ENCODE data around the gene TAB3.
"Not testable (repeated sequence)": the region's sequence is repeated elsewhere in the genome, so short reads cannot be mapped to it uniquely, and the experiment has no call there.

Gene TAB3

DNA sequence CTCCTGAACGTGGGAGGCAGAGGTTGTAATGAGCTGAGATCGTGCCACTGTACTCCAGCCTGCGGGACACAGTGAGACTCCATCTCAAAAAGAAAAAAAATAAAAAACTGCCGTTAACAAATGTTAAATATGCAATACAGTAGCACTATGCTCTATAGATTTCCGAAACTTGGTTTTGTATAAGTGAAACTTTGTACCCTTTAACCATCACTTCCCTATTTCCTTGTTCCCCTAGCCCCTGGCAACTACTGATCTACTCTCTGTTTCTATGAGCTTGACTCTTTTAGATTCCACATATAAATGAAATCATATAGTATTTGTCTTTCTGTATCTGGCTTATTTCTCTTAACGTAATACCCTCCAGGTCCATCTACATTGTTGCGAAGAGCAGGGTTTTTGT lies 74.1 kb downstream of the TAB3 start:
- no peak for DNase-seq

- DNase-seq = no peak
Measured at GRCh38 chrX:30812326-30812725, 76.7 kb downstream of the TAB3 start.

GRCh38 chrX:30806187-30806728 lies 82.8 kb downstream of the TAB3 start:
- DNase-seq = no peak

GRCh38 chrX:30804462-30804861 lies 84.6 kb downstream of the TAB3 start:
- no peak for DNase-seq

DNA sequence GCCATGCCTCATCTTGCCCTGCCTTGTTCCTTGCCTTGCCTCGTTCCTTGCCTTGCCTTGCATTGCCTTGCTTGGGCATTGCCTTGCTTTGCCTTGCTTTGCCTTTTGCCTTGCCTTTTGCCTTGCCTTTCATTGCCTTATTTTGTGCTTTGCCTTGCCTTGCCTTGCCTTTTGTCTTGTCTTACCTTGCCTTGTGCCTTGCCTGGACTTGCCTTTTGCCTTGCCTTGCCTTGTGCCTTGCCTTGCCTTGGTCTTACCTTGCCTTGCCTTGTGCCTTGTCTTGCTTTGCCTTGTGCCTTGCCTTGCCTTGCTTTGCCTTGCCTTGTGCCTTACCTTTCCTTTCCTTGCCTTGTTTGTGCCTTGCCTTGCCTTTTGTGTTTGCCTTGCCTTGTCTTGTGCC lies 88.2 kb downstream of the TAB3 start:
- DNase-seq = no peak

DNA sequence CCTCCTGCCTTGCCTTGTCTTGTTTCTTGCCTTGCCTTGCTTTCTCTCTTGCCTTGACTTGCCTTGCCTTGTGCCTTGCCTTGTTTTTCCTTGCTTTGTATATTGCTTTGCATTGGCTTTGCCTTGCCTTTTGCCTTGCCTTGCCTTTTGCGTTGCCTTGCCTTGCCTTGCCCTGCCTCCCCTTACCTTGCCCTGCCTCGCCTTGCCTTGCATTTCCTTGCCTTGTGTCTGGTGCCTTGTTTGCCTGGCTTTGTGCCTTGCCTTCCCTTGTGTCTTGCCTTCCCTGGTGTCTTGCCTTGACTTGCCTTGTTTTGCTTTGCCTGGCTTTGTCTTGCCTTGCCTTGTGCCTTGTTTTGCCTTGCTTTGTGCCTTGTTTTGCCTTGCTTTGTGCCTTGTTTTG lies 89.7 kb downstream of the TAB3 start:
- no peak for DNase-seq

DNA sequence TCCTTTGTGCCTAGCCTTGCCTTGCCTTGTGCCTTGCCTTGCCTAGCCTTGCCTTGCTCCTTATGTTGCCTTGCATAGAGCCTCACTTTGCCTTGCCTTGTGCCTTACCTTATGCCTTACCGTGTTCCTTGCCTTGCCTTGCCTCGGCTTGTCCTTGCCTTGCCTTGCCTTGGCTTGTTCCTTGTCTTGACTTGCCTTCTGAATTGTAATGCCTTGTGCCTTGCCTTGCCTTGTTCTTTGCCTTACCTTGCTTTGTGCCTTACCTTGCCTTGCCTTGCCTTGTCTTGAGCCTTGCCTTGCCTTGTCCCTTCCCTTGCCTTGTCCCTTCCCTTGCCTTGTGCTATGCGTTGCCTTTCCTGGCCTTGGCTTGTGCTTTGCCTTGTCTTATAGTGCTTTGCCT lies 90.2 kb downstream of the TAB3 start:
- no peak for DNase-seq

- DNase-seq = not testable (repeated sequence)
Measured at GRCh38 chrX:30797301-30797700, 91.8 kb downstream of the TAB3 start.

GRCh38 chrX:30795981-30796958 lies 92.8 kb downstream of the TAB3 start:
- no peak for DNase-seq

DNA sequence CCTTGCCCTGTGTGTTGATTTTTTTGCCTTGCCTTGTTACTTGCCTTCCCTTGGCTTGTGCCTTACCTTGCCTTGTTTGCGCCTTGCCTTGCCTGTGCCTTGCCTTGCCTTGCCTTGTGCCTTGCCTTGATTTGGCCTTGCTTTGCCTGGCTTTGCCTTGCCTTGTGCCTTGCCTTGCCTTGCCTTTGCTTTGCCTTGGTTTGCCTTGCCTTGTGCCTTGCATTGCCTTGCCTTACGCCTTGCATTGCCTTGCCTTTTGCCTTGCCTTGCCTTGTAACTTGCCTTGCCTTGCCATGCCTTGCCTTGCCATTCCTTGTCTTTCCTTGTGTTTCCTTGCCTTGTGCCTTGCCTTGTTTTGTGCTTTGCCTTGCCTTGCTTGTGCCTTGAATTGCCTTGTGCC lies 94.6 kb downstream of the TAB3 start:
- no peak for DNase-seq

DNA sequence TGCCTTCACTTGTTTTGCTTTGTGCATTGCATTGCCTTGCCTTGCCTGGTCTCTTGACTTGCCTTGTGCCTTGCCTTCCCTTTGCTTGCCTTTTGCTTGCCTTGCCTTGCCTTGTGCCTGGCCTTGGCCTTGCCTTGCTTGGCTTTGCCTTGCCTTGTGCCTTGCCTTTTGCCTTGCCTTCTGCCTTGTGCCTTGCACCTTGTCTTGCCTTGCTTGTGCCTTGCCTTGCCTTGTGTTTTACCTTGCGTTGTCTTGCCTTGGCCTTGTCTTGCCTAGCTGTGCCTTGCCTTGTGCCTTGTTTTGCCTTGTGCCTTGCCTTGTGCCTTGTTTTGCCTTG lies 95.3 kb downstream of the TAB3 start:
- DNase-seq = no peak

GRCh38 chrX:30793075-30793766 lies 95.8 kb downstream of the TAB3 start:
- no peak for DNase-seq

DNA sequence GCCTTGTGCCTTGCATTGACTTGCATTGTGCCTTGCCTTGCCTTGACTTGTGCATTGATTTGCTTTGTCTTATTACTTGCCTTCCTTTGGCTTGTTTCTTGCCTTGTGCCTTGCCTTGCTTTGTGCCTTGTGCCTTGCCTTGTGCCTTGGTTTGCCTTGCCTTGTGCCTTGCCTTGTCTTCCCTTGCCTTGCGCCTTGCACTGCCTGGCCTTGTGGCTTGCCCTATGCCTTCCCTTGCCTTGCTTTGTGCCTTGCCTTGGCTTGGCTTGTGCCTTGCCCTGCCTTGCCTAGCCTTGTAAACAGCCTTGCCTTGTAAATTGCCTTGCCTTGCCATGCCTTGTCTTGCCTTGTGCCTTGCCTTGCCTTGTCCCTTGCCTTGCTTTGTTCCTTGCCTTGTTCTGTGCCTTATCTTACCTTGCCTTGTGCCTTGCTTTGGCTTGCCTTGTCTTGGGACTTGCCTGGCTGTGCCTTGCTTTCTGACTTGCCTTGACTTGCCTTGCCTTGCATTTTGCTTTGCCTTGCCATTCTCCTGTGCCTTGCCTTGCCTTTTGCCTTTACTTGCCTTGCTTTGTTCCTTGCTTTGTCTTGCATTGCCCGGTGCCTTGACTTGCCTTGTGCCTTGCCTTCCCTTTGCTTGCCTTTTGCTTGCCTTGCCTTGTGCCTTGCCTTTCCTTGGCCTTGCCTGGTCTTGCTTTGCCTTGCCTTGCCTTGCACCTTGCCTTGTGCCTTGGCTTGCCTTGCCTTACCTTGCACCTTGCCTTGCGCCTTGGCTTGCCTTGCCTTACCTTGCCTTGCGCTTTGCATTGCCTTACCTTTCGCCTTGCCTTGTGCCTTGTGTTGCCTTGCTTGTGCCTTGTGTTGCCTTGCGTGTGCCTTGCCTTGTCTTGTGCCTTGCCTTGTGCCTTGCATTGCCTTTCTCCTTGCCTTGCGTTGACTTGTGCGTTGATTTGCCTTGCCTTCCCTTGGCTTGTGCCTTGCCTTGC lies 97.5 kb downstream of the TAB3 start:
- DNase-seq = no peak

- no peak for DNase-seq
Measured at GRCh38 chrX:30787012-30787411, 102.0 kb downstream of the TAB3 start.

GRCh38 chrX:30786374-30786773 lies 102.7 kb downstream of the TAB3 start:
- no peak for DNase-seq

DNA sequence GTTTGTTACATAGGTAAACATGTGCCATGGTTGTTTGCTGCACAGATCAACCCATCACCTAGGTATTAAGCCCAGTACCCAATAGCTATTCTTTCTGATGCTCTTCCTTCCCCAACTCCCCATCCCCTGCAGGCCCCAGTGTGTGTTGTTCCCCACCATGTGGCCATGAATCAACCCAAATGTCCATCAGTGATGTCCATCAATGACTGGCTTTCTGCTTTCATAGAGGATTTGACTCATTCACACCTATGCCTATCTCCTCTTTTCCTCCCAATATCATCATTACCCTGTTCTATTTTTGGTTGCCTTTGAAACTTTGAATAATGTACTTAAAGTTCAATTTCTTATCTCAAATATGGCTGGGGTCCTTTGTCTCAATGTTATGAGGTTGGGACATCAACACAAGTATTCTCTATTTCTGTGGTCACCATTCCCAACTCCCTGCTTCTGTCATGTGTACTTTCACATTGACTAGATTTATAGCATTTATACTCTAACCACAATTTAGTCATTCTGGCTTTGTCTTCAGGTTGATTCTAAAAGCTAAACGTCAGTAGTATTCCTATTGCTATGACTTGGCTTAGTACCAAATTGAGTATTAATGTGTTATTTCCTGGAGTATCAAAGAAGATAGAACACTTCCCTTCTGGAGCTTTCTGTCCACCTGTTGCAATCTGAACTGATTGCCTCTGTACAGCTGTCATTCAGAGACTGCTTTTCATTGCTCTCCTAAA lies 107.2 kb downstream of the TAB3 start:
- no peak for DNase-seq

GRCh38 chrX:30779453-30780030 lies 109.5 kb downstream of the TAB3 start:
- no peak for DNase-seq

- no peak for DNase-seq
Measured at GRCh38 chrX:30777575-30777974, 111.5 kb downstream of the TAB3 start.

All from activated T-cell treated with anti-CD3 and anti-CD28 coated beads for 4 hours (primary cell).